Measurements from ENCODE around the gene WDR27.

Gene WDR27

DNA sequence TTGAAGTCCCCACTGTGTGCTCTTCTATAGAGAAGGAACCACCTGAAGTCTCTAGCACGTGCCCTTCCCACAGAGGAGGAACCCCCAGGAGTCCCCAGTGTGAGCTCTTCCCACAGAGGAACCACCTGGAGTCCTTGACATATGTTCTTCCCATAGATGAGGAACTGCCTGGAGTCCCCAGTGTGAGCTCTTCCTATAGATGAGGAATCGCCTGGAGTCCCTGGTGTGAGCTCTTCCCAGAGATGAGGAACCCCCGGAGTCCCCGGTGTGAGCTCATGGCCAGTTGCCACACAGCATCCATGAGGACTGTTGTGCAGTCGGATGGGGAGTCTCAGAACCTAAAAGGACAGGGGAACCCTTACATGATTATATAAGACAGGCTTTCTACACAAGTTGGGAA is 290.1 kb downstream of the WDR27 start:
- no peak for DNase-seq (ENCODE audit: low read depth in 1 of 2, low spot score in 1 of 2)

DNA sequence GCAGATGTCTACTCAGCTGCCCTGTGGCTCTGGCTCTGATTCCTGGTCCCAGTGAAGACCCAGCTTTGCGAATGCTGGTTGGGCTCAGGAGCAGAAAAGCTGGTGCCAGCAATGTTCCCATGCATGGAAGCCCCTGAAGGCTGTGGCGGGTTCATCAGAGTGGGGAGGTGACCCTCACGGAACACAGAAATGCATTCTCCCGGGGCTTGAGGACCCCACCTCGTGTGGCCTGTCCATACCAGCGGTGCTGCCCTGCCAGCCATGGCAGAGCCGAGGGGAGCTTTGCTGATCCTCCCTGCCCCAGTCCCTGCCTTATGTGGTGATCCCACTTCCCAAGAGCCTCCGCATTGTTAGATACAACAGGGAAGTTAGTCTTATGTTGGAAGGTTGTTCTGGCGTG is 290.5 kb downstream of the WDR27 start:
- DNase-seq (ENCODE audit: low read depth in 1 of 2, low spot score in 1 of 2): no peak

DNA sequence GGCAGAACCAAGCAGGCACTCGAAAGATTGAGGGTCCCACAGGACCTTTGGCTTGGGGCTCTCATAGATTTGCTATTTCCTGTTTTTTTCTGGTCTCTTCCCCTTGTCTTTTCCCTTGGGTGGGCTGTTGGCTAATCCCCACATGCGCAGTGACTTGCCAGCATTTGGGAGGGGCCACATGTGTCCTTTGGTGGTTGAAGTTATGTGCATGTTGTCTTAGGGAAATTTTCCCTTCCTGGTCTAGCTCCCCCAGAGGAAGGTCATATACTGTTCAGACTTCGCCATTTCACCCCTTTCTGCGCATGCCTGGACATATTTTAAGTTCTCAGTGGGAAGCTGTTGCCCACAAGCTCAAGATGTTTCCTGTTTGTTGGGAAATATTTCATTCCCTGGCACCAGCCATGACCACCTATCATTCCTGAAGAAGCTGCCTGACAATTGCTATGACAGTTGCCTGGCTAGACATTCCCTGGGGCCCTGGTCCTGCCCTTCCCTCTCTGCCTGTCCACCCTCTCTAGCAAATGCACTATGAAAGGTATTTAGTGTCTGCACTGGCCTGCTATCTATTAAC is 292.0 kb downstream of the WDR27 start:
- DNase-seq (ENCODE audit: low read depth in 1 of 2, low spot score in 1 of 2): no peak

DNA sequence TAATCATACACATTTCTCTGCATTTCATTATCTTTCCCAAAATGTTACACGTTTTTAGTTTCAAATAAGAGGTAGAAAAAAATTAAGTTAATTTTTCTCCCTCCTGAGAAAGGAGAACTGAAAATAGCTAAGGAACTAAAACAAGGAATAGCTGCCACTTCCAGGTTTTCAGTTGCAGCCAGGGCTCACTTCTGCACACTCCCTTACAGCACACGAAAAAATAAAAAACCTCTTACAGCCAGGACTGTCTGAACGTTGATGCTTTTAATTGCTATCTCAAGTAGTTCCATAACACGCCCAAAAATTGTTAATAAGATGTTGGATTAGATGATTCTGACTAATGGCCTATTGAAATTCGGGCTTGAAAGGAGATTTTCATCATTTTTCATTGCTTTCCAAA is 294.5 kb downstream of the WDR27 start:
- no peak for DNase-seq (ENCODE audit: low read depth in 1 of 2, low spot score in 1 of 2)
